Measurements from ENCODE around the gene FPGT. TPM values are rescaled to one million over a fixed set of nuclear protein-coding genes. Genes with fewer than 3 reads are reported as not detected.

FPGT gene
- total RNA-seq, 1 donor: 32.1 TPM

DNA sequence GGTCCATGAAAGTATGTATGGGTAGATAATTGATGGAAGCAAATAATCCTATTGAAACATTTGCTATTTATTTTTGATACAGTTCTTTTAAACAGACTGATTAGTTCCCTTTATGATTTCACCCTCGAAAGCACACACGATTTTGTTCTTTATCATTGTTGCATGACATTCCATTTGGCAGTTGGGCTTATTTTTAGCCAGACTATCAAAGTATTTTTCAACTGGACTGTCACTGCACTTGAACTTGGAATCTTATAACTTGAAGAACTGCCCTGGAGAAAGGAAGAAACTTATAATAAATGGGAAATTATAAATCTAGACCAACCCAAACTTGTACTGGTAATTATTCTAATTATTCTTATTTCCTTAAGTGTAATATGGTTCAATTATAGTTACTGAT, 37.1 kb downstream of the FPGT start, which contains the start of gene TNNI3K:
TSS of gene TNNI3K (plus strand) at position 235 of the 400 bp plus-strand sequence. CDS start at position 300, 65 bp downstream.
- no peak for DNase-seq (ENCODE audit: low read depth)
- H3K4me3 ChIP-seq (ENCODE audit: low read depth, low read length): no peak within 1 kb of the TSS
- TF ChIP-seq, protein P1, sequence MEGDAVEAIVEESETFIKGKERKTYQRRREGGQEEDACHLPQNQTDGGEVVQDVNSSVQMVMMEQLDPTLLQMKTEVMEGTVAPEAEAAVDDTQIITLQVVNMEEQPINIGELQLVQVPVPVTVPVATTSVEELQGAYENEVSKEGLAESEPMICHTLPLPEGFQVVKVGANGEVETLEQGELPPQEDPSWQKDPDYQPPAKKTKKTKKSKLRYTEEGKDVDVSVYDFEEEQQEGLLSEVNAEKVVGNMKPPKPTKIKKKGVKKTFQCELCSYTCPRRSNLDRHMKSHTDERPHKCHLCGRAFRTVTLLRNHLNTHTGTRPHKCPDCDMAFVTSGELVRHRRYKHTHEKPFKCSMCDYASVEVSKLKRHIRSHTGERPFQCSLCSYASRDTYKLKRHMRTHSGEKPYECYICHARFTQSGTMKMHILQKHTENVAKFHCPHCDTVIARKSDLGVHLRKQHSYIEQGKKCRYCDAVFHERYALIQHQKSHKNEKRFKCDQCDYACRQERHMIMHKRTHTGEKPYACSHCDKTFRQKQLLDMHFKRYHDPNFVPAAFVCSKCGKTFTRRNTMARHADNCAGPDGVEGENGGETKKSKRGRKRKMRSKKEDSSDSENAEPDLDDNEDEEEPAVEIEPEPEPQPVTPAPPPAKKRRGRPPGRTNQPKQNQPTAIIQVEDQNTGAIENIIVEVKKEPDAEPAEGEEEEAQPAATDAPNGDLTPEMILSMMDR (IDR thresholded peaks at IDR 0.05; ENCODE audit: insufficient read depth, low read length): no peak

DNA sequence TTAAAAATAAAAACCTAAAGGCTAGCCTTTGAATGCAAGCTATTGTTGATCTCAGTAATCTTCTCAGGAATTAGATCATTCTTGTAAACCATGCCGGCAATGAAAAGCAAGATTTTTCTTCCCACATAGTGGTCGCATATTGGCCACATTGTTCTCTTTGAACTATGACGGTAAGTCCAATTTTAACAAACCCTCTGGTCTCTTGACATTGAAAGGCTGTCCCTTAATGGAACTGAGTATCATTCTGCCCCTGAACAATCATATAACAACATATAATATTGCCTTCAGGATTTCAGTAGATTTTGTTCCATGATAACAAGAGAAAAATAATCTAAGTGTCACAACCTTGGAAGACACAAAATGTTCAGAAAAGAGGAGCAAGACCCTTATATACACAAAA, 38.4 kb downstream of the FPGT start:
- no peak overlapping the region for H3K4me3 ChIP-seq (ENCODE audit: low read depth, low read length)
- TF ChIP-seq, protein P1 (IDR thresholded peaks at IDR 0.05; ENCODE audit: insufficient read depth, low read length): no peak
- DNase-seq (ENCODE audit: low read depth): no peak

DNA sequence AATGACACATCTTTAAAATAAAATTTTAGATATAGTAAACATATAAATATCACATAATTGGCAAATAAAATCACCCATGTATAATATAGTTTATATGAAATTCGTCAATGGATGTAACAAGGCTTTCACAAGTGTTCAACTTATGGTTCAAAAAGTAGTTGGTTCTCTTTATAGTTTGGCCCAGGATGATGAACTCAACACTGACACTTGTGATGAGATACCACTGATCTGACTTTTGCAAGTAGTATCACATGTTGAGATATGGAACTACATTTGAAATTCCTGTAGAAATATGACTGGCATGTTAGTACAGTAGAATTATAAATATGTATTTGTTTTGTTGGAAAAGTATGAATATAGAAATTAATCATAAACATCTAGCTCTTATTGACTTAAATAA, 39.0 kb downstream of the FPGT start:
- no peak for DNase-seq (ENCODE audit: low read depth)
- TF ChIP-seq, protein P1 (IDR thresholded peaks at IDR 0.05; ENCODE audit: insufficient read depth, low read length): no peak
- H3K4me3 ChIP-seq (ENCODE audit: low read depth, low read length): no peak overlapping the region

DNA sequence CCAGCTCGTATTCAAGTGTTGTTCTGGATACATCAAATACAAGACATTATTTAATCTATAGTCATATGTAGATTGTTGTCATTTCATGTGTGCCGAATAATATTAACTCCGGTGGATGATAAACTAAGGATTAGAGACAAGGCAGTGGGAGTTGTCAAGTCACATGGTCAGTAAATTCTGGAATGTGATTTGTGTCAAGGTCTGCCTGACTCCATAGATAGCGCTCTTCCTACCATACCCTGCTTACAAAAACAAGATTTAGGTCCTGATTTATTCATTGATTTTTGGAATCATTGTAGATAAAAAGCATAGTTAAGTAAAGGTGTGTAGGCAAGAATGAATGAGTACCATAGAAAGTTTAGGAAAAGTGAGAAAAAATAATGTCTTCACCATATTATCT, 39.7 kb downstream of the FPGT start:
- TF ChIP-seq, protein P1 (IDR thresholded peaks at IDR 0.05; ENCODE audit: insufficient read depth, low read length): no peak
- no peak for DNase-seq (ENCODE audit: low read depth)
- no peak overlapping the region for H3K4me3 ChIP-seq (ENCODE audit: low read depth, low read length)

DNA sequence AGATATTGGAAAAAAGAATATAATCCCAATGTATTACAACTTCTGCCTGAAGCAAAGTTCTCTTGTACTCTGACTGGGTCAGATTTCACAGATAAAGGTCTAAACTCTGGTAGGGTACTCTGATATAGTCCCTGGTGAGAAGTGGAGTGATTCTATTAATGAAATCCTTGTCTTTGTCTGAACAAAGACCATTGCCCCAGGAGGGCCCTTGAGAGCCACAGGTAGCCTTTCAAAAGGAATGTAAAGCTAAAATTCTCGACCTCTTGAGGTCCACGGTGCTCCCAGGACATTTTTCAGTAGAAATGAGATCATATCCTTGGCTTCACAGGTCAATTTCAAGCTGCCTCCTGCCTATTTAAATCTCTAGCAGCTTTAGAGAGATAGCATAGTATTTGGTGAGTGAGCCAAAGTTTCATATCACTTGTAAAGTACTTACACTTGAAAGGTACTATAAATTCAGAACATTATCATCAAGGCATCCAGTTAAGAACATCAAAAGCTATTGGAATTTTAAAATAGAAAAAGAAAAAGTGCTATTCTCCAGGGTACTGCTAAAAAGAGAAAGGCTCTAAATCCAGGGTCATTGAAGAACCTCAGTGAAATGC, 47.2 kb downstream of the FPGT start:
- no peak for DNase-seq (ENCODE audit: low read depth)
- TF ChIP-seq, protein P1 (IDR thresholded peaks at IDR 0.05; ENCODE audit: insufficient read depth, low read length): no peak
- no peak overlapping the region for H3K4me3 ChIP-seq (ENCODE audit: low read depth, low read length)

DNA sequence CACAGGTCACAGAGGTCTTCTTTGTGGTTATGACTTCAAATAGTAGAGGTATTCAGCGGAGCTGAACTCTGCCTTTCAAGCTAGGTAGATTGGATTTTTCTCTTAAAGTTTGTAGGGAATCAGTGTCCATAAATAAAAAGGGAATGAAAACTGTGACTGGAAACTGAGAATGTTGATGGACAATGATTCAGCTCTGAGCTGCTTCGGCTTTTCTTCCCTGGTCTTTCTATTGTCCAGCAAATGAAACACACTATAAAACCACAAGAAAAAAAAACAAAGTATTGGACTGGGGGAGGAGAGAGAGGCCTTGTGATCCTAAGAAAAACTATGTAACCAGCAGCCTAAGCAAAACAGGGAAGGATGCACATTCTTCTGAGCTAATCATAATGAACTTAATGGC, 48.3 kb downstream of the FPGT start:
- H3K4me3 ChIP-seq (ENCODE audit: low read depth, low read length): no peak overlapping the region
- TF ChIP-seq, protein P1 (IDR thresholded peaks at IDR 0.05; ENCODE audit: insufficient read depth, low read length): no peak
- DNase-seq (ENCODE audit: low read depth): no peak
